ENCODE measurements around the gene PTF1A.

DNA sequence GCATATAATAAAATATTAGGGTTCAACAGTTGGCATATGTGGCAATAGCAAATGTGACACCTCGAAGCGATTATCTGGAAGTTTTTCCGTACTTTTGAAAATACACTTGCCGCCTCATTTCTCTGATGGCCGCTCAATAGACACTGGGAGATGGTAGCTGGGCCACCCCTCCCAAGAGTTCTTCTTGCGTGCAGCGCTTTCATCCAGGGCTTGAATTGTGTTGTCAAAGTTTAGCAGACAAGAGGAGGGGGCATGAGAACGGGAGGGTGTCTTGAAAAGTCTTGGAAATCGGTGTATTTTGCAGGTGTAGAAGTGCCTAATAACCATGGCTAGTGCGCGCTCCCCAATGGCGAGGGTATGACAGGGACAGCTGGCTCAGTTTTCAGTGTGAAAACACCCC is 8.5 kb downstream of the PTF1A start:
- TF ChIP-seq, protein P1, sequence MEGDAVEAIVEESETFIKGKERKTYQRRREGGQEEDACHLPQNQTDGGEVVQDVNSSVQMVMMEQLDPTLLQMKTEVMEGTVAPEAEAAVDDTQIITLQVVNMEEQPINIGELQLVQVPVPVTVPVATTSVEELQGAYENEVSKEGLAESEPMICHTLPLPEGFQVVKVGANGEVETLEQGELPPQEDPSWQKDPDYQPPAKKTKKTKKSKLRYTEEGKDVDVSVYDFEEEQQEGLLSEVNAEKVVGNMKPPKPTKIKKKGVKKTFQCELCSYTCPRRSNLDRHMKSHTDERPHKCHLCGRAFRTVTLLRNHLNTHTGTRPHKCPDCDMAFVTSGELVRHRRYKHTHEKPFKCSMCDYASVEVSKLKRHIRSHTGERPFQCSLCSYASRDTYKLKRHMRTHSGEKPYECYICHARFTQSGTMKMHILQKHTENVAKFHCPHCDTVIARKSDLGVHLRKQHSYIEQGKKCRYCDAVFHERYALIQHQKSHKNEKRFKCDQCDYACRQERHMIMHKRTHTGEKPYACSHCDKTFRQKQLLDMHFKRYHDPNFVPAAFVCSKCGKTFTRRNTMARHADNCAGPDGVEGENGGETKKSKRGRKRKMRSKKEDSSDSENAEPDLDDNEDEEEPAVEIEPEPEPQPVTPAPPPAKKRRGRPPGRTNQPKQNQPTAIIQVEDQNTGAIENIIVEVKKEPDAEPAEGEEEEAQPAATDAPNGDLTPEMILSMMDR (IDR thresholded peaks at IDR 0.05), result no peak
- TF ChIP-seq POLR2A (IDR thresholded peaks at IDR 0.05), result no peak

Measured in esophagus squamous epithelium (tissue), 4 donors.